NCI-H187 treated with DMSO at 0.1 percent for 48 hours (cell line): ENCODE results near the gene NKD2.

ENCODE experiments used
- DNase-seq: peaks from one replicate; lab custom pipeline; 2025; lab: John Stamatoyannopoulos, UW

The NKD2 gene

GRCh38 chr5:1042626-1043025 lies 34.0 kb downstream of the NKD2 start:
- no peak for DNase-seq

GRCh38 chr5:1043327-1043726 lies 34.7 kb downstream of the NKD2 start:
- no peak for DNase-seq

GRCh38 chr5:1044117-1044516 lies 35.5 kb downstream of the NKD2 start:
- DNase-seq: no peak

GRCh38 chr5:1045960-1046560 lies 37.5 kb downstream of the NKD2 start:
- no peak for DNase-seq

DNA sequence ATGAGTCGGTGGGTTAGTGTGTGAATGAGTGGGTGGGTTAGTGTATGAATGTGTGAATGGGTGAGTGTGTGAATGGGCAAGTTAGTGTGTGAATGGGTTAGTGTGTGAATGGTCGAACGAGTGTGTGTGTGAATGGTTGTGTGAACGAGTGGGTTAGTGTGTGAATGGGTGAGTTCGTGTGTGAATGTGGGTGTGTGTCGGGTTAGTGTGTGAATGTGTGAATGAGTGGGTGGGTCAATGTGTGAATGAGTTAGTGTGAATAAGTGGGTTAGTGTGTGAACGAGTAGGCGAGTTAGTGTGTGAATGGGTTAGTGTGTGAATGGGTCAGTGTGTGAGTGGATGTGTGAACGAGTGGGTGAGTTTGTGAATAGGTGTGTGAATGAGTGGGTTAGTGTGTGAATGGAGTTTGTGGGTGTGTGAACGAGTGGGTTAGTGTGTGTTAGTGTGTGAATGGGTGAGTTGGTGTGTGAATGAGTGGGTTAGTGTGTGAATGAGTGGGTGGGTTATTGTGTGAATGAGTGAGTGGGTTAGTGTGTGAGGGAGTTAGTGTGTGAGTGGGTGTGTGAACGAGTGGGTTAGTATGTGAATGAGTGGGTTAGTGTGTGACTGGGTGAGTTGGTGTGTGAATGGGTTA lies 38.8 kb downstream of the NKD2 start:
- DNase-seq: no peak

DNA sequence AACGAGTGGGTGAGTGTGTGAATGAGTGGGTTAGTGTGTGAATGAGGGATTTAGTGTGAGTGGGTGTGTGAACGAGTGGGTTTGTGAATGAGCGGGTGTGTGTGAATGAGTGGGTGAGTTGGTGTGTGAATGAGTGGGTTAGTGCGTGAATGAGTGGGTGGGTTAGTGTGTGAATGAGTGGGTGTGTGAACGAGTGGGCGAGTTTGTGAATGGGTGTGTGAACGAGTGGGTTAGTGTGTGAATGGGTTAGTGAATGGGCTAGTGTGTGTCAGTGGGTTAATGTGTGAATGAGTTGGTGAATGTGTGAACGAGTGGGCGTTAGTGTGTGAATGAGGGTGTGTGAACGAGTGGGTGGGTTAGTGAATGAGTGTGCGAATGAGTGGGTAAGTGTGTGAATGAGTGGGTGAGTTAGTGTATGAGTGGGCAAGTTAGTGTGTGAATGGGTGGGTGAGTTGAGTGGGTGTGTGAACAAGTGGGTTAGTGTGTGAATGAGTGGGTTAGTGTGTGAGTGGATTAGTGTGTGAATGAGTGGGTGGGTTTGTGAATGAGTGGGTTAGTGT lies 39.6 kb downstream of the NKD2 start:
- DNase-seq: no peak

- no peak for DNase-seq
Measured at GRCh38 chr5:1048861-1049838, 40.5 kb downstream of the NKD2 start.

GRCh38 chr5:1050423-1051365 lies 42.1 kb downstream of the NKD2 start:
- peak; percentile 82 for DNase-seq

- no peak for DNase-seq
Measured at GRCh38 chr5:1051366-1051720, 42.7 kb downstream of the NKD2 start.

DNA sequence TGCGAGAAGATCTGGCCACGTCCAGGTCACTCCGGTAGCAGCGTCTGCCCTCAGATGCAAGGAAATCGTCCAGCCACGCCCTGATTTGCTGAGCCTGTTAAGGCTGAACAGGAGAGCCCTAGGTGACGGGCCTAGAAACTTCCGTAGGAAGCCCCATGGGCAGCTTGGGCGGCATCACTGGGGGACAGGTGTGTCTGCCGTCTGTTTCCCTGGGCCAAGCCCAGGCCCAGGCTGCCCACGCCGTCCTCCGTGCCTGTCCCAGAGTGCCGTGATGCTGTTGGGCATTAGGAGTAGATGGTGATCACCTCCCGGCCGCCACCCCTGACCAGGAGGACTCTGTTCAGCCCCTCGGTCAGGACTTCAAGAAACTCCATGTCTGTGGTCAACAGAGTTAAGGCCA lies 43.5 kb downstream of the NKD2 start:
- no peak for DNase-seq

- DNase-seq: no peak
Measured at GRCh38 chr5:1052641-1053390, 44.2 kb downstream of the NKD2 start.

- DNase-seq: no peak
Measured at GRCh38 chr5:1053391-1054017, 44.9 kb downstream of the NKD2 start.

- DNase-seq: no peak
Measured at GRCh38 chr5:1054018-1054798, 45.6 kb downstream of the NKD2 start.

GRCh38 chr5:1054799-1055775 lies 46.5 kb downstream of the NKD2 start:
- no peak for DNase-seq

DNA sequence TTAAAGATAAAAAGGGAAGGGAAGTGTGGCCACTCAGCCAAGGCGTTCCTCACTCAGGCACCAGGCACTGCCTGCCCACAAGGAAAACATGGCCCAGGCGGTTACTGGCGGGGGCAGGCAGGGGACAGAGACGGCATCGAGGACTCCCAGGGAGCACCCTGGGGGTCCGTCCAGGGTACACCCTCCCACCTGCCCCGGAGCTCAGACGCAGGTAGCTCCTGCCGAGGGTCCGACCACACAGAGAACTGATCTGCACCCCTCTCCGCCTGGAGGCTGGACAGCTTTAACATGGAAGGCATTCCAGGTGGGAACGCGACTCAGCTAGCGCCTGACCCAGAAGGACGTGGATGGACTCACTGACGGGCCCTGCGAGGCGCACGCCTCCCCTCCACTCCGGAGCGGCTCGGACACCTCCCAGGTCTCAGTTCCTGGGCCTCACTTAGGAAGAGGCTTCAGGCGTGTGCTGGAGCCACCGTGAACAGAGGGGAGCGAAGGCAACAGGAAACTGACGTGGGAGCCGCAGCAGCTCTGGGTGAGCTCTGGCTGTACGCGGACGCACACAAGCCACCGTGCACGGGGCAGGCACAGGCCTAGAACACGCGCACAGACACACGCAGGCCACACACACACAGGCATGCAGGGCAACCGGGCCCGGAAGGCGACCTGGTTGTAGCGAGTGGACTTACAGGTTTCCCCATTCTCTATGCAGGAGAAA lies 47.5 kb downstream of the NKD2 start:
- no peak for DNase-seq

DNA sequence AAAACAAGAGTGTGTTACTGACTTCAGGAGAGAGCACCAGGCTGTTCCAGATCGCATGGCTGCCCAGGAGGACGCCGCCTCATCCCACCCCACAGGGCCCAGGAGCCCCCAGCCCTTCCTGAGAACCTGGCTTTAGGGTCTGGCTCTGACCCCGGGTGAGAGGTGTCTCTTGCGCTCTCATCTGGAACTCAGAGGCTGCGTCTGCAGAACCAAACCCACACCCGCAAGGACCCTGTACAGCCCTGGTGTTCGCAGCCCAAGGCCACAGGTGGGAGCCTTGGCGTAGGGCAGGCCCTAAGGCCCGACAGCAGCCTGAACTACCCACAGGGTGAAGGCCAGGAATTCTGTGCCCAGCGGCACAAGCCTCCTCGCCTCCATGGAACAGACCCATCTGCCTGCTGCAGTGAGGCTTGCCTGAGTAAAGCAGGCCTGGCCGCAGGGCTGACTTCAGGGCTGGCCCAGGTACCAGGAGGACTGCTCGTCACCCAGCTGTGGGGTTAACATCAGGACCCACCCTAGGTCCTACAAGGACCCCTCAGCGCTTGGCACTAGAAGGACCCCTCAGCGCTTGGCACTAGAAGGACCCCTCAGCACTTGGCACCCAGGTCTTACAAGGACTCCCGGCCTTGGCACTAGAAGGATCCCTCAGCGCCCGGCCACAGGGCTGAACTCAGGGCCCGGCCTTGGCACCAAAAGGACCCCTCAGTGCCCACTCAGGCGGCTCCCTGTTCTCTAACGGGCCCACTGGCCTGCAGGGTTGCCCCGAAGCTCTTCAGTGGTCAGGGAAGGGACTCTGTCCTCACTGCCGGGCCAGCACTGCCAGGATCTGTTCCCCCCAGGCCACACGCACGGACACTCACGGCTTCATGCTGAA lies 48.2 kb downstream of the NKD2 start:
- DNase-seq: no peak
